ENCODE data around the gene JMY. TPM values are rescaled to one million over a fixed set of nuclear protein-coding genes. Genes with fewer than 3 reads are reported as not detected.

Gene JMY
- polyA plus RNA-seq, 1 of the 3 experiments (the other 2 are of a cell fraction) = 1.7 TPM

- Histone ChIP-seq H3K79me2 (ENCODE audit: insufficient read depth) (peaks cover 70% of the 10 kb centered on the region), H3K27me3 (ENCODE audit: insufficient read depth) (no peaks in the 10 kb centered on the region), H3K9me3 (no peaks in the 10 kb centered on the region), H2AFZ (ENCODE audit: low read depth) (peak overlapping the region; percentile 5; the same call in 1 of the 2 replicates), H3K4me1 (ENCODE audit: control insufficient read depth in 1 of 2, insufficient read depth in 2 of 2, low read depth in 1 of 2, low read length in 1 of 2) (peaks cover 2 to 7% of the 10 kb centered on the region in 2 experiments; a peak in 3 of 4 replicates), H4K20me1 (ENCODE audit: insufficient read depth) (peaks cover 31% of the 10 kb centered on the region; the same call in 1 of the 2 replicates), H3K9me2 (no peaks in the 10 kb centered on the region), H3K27ac (ENCODE audit: low read depth in 2 of 2, low read length in 1 of 2) (no peak overlapping the region), H3F3A (replicated peaks; ENCODE audit: insufficient read depth) (no peaks in the 10 kb centered on the region), H3K9ac (no peak overlapping the region), H3K4me3 (ENCODE audit: low read depth in 2 of 2, low read length in 1 of 2) (no peak overlapping the region), H3K36me3 (replicated peaks in 1 of 2; ENCODE audit: control insufficient read depth in 1 of 2, insufficient read depth in 2 of 2, low read length in 1 of 2) (no peaks in the 10 kb centered on the region), H3K4me2 (no peak overlapping the region; the same call in 1 of the 2 replicates)
- ChIA-PET POLR2A (no interaction called here), CTCF (interaction anchor here (1.4 kb wide), 1 partner anchor 216 kb away, joined by 5 read pairs; no protein-coding TSS in a partner anchor)
- no peak for TF ChIP-seq USF2 (IDR thresholded peaks at IDR 0.05; ENCODE audit: borderline replicate concordance, low read depth, low read length)
- TF ChIP-seq, protein P1, sequence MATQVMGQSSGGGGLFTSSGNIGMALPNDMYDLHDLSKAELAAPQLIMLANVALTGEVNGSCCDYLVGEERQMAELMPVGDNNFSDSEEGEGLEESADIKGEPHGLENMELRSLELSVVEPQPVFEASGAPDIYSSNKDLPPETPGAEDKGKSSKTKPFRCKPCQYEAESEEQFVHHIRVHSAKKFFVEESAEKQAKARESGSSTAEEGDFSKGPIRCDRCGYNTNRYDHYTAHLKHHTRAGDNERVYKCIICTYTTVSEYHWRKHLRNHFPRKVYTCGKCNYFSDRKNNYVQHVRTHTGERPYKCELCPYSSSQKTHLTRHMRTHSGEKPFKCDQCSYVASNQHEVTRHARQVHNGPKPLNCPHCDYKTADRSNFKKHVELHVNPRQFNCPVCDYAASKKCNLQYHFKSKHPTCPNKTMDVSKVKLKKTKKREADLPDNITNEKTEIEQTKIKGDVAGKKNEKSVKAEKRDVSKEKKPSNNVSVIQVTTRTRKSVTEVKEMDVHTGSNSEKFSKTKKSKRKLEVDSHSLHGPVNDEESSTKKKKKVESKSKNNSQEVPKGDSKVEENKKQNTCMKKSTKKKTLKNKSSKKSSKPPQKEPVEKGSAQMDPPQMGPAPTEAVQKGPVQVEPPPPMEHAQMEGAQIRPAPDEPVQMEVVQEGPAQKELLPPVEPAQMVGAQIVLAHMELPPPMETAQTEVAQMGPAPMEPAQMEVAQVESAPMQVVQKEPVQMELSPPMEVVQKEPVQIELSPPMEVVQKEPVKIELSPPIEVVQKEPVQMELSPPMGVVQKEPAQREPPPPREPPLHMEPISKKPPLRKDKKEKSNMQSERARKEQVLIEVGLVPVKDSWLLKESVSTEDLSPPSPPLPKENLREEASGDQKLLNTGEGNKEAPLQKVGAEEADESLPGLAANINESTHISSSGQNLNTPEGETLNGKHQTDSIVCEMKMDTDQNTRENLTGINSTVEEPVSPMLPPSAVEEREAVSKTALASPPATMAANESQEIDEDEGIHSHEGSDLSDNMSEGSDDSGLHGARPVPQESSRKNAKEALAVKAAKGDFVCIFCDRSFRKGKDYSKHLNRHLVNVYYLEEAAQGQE (IDR thresholded peaks at IDR 0.05; ENCODE audit: low read depth, low read length) = no peak
- TF ChIP-seq, protein P2, sequence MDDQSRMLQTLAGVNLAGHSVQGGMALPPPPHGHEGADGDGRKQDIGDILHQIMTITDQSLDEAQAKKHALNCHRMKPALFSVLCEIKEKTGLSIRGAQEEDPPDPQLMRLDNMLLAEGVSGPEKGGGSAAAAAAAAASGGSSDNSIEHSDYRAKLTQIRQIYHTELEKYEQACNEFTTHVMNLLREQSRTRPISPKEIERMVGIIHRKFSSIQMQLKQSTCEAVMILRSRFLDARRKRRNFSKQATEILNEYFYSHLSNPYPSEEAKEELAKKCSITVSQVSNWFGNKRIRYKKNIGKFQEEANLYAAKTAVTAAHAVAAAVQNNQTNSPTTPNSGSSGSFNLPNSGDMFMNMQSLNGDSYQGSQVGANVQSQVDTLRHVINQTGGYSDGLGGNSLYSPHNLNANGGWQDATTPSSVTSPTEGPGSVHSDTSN (IDR thresholded peaks at IDR 0.05) = no peak
- TF ChIP-seq MAX (IDR thresholded peaks at IDR 0.05; ENCODE audit: low read depth) = no peak
- no peak for TF ChIP-seq MXI1 (IDR thresholded peaks at IDR 0.05; ENCODE audit: low read depth, low read length)
- TF ChIP-seq NRF1 (IDR thresholded peaks at IDR 0.05; ENCODE audit: low read depth, low read length) = no peak
- no peak for TF ChIP-seq TEAD4 (IDR thresholded peaks at IDR 0.05; ENCODE audit: borderline replicate concordance, insufficient read depth)
- TF ChIP-seq, protein P3, sequence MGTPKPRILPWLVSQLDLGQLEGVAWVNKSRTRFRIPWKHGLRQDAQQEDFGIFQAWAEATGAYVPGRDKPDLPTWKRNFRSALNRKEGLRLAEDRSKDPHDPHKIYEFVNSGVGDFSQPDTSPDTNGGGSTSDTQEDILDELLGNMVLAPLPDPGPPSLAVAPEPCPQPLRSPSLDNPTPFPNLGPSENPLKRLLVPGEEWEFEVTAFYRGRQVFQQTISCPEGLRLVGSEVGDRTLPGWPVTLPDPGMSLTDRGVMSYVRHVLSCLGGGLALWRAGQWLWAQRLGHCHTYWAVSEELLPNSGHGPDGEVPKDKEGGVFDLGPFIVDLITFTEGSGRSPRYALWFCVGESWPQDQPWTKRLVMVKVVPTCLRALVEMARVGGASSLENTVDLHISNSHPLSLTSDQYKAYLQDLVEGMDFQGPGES (IDR thresholded peaks at IDR 0.05; ENCODE audit: low read depth, low read length) = no peak
- TF ChIP-seq SIN3A (IDR thresholded peaks at IDR 0.05; ENCODE audit: borderline replicate concordance, low read depth, low read length) = no peak
- TF ChIP-seq RAD21 (IDR thresholded peaks at IDR 0.05; ENCODE audit: low read length) = no peak
- no peak for TF ChIP-seq FOXM1 (IDR thresholded peaks at IDR 0.05; ENCODE audit: low read depth)
- TF ChIP-seq NFIC (IDR thresholded peaks at IDR 0.05; ENCODE audit: borderline replicate concordance) = no peak
- 100% methylated on average over 2 of the region's 2 CpGs for WGBS (ENCODE audit: low lambda C conversion rate)
- DNase-seq = no peak
Observed at GRCh38 chr5:79240561-79240960, 4.6 kb downstream of the JMY start.
